Esophagus (tissue), 2 donors: Measurements from ENCODE around the gene CTSL. TPM values are rescaled to one million over a fixed set of nuclear protein-coding genes. Genes with fewer than 3 reads are reported as not detected.

Experiments used
- H3K27ac ChIP-seq, 2 donors: one replicate each; pipeline ENCODE4 v1.5.1; 2013; ENCODE audit warnings: low read depth in 2 of 2, mild to moderate bottlenecking in 2 of 2, inconsistent platforms in 1 of 2, low read length in 1 of 2, moderate library complexity in 1 of 2
- H3K27me3 ChIP-seq, 2 donors: one replicate each; pipeline ENCODE4 v1.6.1; 2013; ENCODE audit warnings: low read length in 2 of 2, control low read depth in 1 of 2, mild to moderate bottlenecking in 1 of 2; ENCODE audit not compliant: insufficient read depth in 2 of 2, control insufficient read depth in 1 of 2
- H3K36me3 ChIP-seq, 2 donors: one replicate each; pipeline ENCODE4 v1.6.1; 2013; ENCODE audit warnings: low read length in 1 of 2; ENCODE audit not compliant: control insufficient read depth in 2 of 2, insufficient read depth in 2 of 2
- H3K4me1 ChIP-seq, 2 donors: one replicate each; pipeline ENCODE4 v1.6.1; 2013; ENCODE audit warnings: low read length in 1 of 2; ENCODE audit not compliant: control insufficient read depth in 2 of 2, insufficient read depth in 2 of 2
- H3K4me3 ChIP-seq, 2 donors: one replicate each; pipeline ENCODE4 v1.5.1; 2013; ENCODE audit warnings: low read length in 2 of 2, mild to moderate bottlenecking in 2 of 2, low read depth in 1 of 2, moderate library complexity in 1 of 2
- H3K9me3 ChIP-seq, 2 donors: one replicate each; pipeline ENCODE4 v1.6.1; 2013; ENCODE audit warnings: mild to moderate bottlenecking in 2 of 2, low read depth in 1 of 2, low read length in 1 of 2, moderate library complexity in 1 of 2; ENCODE audit not compliant: control insufficient read depth in 2 of 2, insufficient read depth in 1 of 2
- WGBS, 2 donors: extraction: QIAGEN DNeasy Blood & Tissue Kit; methylation state at CpG; one replicate each; pipeline ENCODE4 v1.1.7; 2013; 5-methylcytosine and 5-hydroxymethylcytosine counted together
- polyA plus RNA-seq, 2 donors: library from polyadenylated mRNA; stranded (reverse); fragments of 200-250 nt; gene quantifications; one replicate each; pipeline ENCODE4 v1.2.3, GENCODE V29; 2013
- donor health status: healthy with polysubstance abuse.
- donor health status: Bipolar disorder and iron deficiency.

The CTSL gene
- polyA plus RNA-seq, 2 donors = 6.0 to 27.3 TPM

GRCh38 chr9:87718231-87718630 is 7.7 kb upstream of the CTSL start:
- Histone ChIP-seq H3K4me3 (no peak overlapping the region), H3K4me1 (peaks cover 0 to under 1% of the 10 kb centered on the region in 2 donors), H3K27ac (no peak overlapping the region), H3K27me3 (no peaks in the 10 kb centered on the region), H3K36me3 (no peaks in the 10 kb centered on the region), H3K9me3 (no peaks in the 10 kb centered on the region)
- 90 to 94% methylated on average over 3 of the region's 3 CpGs for WGBS, 2 donors

- Histone ChIP-seq H3K36me3 (no peaks in the 10 kb centered on the region), H3K9me3 (no peaks in the 10 kb centered on the region), H3K27me3 (no peaks in the 10 kb centered on the region), H3K27ac (no peak overlapping the region), H3K4me3 (no peak overlapping the region), H3K4me1 (no peaks in the 10 kb centered on the region)
- WGBS, 2 donors = 89% methylated on average over 6 of the region's 6 CpGs
These were observed 6.9 kb upstream of the CTSL start for GRCh38 chr9:87718852-87719612.

GRCh38 chr9:87720173-87720572 is 5.7 kb upstream of the CTSL start:
- H3K27ac ChIP-seq = no peak overlapping the region
- 94% methylated on average over 2 of the region's 2 CpGs for WGBS, 2 donors
- no peaks in the 10 kb centered on the region for H3K4me1 ChIP-seq
- no peak overlapping the region for H3K4me3 ChIP-seq
- no peaks in the 10 kb centered on the region for H3K9me3 ChIP-seq
- no peaks in the 10 kb centered on the region for H3K36me3 ChIP-seq
- H3K27me3 ChIP-seq = no peaks in the 10 kb centered on the region

- no peaks in the 10 kb centered on the region for H3K27me3 ChIP-seq
- H3K4me3 ChIP-seq = no peak overlapping the region
- no peak overlapping the region for H3K27ac ChIP-seq
- 87 to 95% methylated on average over 5 of the region's 5 CpGs for WGBS, 2 donors
- H3K36me3 ChIP-seq = no peaks in the 10 kb centered on the region
- H3K9me3 ChIP-seq = no peaks in the 10 kb centered on the region
- H3K4me1 ChIP-seq = no peaks in the 10 kb centered on the region
These were observed 3.4 kb upstream of the CTSL start for GRCh38 chr9:87722393-87723088.

- H3K27ac ChIP-seq = peak overlapping the region; percentile 69 to 84
- peak overlapping the region; percentile 52 to 60 for H3K4me3 ChIP-seq
- WGBS, 2 donors = 6 to 7% methylated on average over 25 of the region's 25 CpGs
- no peaks in the 10 kb centered on the region for H3K9me3 ChIP-seq
- no peaks in the 10 kb centered on the region for H3K4me1 ChIP-seq
- H3K36me3 ChIP-seq = no peaks in the 10 kb centered on the region
- H3K27me3 ChIP-seq = no peaks in the 10 kb centered on the region
These were observed 491 bp upstream of the CTSL start for GRCh38 chr9:87725356-87725899.

DNA sequence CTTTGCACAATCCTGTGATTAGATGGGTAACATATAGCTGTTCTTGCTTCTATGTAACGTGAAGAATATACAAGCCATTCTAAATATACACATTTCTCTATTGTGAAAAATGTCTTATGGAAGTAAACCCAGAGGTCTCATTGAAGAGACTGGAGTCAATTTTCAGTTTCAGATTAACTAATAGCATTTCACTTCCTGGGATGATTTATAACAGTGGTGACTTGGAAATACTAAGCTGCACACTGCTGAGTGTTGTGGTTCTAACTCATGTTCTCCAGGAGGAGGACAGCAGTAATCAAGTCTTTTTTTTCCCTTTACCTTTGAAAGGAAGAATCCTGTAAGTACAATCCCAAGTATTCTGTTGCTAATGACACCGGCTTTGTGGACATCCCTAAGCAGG is 3.3 kb downstream of the CTSL start:
- H3K27me3 ChIP-seq = peaks cover 0 to 5% of the 10 kb centered on the region in 2 donors
- WGBS, 2 donors = 95 to 97% methylated on average over 2 of the region's 2 CpGs
- no peaks in the 10 kb centered on the region for H3K9me3 ChIP-seq
- no peak overlapping the region for H3K27ac ChIP-seq
- no peaks in the 10 kb centered on the region for H3K36me3 ChIP-seq
- H3K4me1 ChIP-seq = no peaks in the 10 kb centered on the region
- no peak overlapping the region for H3K4me3 ChIP-seq

- Histone ChIP-seq H3K27me3 (peaks cover 0 to 5% of the 10 kb centered on the region in 2 donors), H3K36me3 (no peaks in the 10 kb centered on the region), H3K9me3 (no peaks in the 10 kb centered on the region), H3K4me3 (no peak overlapping the region), H3K27ac (no peak overlapping the region), H3K4me1 (no peaks in the 10 kb centered on the region)
- 85% methylated on average over 2 of the region's 2 CpGs for WGBS, 2 donors
These were observed 5.4 kb downstream of the CTSL start for GRCh38 chr9:87731321-87731720.

DNA sequence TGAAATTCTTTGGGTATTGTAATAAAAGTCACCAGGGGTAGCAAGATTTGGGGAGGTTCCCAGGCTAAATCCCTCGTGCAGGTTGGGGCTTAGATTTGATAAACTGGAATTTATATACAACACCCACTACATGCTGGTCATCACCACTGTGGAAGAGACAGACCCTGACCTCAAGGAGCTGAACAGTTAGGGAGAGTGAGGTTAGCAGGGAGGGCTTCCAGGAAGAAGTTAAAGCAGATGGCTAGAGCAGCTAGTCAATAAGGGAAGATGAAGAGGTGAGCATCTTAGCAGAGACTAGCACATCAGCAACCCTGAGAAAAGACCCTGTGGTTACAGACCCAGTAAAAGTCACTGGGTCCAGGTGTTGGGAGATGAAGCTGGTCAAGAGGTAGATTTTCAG is 6.4 kb downstream of the CTSL start:
- no peak overlapping the region for H3K27ac ChIP-seq
- no peak overlapping the region for H3K4me3 ChIP-seq
- no peaks in the 10 kb centered on the region for H3K36me3 ChIP-seq
- WGBS, 2 donors = 71 to 94% methylated on average over 1 of the region's 1 CpG
- peaks cover 0 to 5% of the 10 kb centered on the region in 2 donors for H3K27me3 ChIP-seq
- no peaks in the 10 kb centered on the region for H3K4me1 ChIP-seq
- no peaks in the 10 kb centered on the region for H3K9me3 ChIP-seq

DNA sequence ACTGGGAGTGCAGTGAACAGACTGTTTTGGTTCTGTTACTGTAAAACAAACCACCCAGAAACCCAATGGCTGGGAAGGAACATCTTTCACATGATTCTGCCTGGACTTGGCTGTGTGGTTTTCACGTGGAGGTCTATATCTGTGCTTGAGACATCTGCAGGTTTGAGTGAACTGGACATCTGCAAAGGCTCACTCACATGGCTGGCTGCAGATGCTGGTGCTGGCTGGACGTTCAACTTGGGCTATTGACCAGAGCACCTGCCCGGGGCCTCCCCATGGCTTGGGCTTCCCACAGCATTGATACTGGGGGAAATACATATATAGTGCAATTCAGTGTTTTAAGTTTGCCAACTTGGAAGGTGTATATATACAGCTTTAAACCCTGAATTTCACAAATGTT is 6.8 kb downstream of the CTSL start:
- Histone ChIP-seq H3K4me1 (no peaks in the 10 kb centered on the region), H3K36me3 (no peaks in the 10 kb centered on the region), H3K27me3 (peaks cover 0 to 5% of the 10 kb centered on the region in 2 donors), H3K4me3 (no peak overlapping the region), H3K27ac (no peak overlapping the region), H3K9me3 (no peaks in the 10 kb centered on the region)
- 77 to 80% methylated on average over 3 of the region's 3 CpGs for WGBS, 2 donors
